ENCODE data around the gene ENO3.
"Not testable (repeated sequence)": the region's sequence is repeated elsewhere in the genome, so short reads cannot be mapped to it uniquely, and the experiment has no call there.

ENO3 gene

DNA sequence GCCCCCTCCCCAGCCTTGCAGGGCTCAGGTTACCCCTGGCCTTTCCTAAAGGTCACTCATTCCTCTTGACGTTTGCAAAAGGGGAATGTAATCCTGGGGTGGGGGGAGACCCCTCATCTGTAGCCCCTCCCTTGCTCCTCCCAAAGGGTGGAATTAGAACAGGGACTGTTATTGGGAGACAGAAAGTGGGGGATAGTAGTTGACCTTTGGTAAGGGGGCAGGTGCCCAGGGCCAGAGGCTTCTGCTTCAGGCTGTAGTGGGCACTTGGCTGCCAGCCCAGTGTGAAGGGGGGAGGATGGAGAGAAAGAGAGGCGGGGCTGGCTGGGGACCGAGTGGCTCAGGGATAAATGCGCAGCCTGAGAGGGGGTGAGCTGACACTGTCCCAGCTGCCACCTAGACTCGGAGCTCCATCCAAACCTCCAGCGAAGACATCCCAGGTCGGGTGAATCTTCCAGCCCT, at the start of gene ENO3:
TSS of gene ENO3 (plus strand) at position 374 of the 459 bp plus-strand sequence. CDS start 711 bp downstream, outside the sequence.
- no peak for DNase-seq

DNA sequence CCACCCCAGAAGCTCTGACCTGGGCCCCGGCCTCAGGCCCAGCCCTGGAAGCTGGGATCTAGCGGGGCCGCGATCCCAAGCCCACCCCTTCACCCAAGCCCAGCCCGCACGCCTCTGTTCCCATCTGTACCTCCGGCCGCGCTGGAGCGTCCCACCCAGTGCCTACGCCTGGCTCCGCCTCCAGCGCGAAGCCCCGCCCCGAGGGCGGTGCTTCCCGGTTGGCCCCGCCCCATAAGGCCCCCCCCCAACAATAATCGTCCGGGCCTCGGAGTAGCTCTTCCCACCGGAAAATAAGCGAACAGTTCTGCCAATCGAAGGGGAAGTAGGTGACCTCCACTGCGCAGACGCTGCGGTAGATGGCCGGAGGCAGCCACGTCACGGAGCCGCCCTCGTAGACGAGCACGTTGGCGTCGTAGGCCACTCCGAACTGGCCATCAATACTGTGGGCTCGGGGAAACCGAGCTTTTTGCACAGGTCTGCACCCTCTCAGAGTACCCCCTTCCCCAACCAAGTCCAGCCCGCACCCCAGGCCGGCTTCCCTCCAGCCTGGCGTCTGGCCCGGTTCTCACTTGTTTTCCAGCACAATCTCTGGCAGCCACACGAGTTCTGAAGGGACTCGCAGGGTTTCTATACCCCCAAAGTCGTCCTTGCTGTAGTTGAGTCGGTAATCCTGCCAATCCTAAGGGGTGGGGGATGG, 49.1 kb upstream of the ENO3 start:
- DNase-seq = no peak

DNA sequence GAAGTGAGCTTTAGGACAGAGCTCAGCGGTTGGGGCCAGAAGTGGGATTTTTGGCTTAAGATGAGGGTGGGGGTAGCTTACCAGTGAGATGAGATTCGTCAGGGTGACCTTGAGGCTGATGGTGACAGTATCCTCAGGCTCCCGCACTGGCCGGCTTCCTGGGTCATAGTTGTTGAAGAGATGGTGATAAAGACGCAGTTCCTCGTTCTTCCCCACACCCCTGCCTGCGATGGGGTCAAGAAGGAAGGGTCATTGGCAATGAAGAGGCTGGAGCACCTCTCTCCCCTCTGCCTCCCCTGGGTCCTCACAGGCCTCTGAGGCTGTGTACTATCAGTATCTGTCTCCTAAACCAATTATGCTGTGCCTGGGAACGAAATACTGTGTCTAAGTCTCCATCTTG, 48.4 kb upstream of the ENO3 start:
- DNase-seq = no peak

DNA sequence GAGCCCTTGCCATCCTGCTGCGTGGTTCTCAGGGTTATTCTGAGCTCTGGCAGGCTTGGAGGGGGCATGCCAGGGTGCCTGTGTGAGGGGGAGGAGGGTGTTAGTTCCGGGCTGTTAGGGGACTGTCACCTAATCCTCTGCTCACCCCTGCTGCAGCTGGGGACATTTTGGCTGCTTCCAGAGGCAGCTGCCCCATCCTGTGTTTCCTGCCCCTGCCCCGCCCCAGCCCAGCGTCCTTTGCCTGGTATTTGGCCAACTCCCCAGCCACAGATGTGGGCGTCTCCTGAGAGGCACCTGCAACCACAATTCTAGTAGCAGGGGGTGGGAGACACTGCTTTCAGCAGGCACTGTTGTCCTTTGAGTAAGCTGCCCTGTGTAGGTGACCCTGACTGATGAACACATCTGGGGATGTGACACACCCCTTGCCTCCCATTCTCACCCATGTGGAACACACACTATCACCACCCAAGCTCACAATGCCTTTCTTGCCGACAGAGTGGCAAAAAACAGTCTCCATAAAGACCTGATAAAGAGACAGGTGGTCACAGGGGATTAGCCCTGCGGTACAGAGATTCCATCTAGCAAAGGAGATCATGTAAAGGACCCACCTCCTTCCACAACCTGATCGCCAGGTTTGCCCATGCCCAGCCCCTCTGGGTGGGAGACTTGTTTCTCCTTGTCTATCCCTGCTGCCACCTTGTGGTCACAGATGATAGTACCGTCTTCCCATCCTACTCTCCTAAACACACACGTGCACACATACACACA, 47.7 kb upstream of the ENO3 start, which contains the start of gene CHRNE:
TSS of gene CHRNE (minus strand) at position 48 of the 768 bp plus-strand sequence. CDS start at position 13, 35 bp downstream.
- peak; percentile 71 to 73 for DNase-seq

DNA sequence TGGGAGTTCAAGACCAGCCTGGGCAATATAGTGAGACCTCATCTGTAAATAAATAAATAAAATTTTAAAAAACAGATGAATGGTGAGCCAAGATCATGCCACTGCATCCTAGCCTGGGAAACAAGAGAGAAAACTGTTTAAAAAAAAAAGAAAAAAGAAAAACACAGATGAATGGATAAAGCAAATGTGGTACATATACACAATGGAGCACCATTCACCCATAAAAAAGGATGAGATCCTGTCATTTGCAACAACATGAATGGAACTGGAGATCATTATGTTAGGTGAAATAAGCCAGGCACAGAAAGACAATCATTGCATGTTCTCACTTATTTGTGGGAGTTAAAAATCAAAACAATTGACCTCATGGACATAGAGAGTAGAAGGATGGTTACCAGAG, 44.3 kb upstream of the ENO3 start:
- not testable (repeated sequence) for DNase-seq

DNA sequence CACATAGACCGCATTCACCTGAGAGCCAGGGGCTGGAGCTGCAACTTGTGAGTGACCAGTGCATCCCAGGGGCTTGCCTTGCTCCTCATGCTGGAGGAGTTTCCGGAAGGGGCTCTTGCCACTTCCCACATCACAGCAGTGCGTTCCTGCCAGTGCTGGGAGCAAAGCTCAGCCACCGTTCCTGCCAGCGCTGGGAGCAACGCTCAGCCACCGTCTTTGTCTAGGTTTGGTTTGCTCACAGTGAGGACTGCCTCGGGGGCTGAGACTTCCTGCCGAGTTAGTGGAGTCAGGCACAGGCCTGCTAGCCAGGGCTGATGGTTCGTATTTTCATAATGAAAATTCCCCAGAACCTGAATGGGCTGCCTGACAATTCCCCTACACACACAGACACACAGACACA, 42.6 kb upstream of the ENO3 start:
- DNase-seq = no peak

DNA sequence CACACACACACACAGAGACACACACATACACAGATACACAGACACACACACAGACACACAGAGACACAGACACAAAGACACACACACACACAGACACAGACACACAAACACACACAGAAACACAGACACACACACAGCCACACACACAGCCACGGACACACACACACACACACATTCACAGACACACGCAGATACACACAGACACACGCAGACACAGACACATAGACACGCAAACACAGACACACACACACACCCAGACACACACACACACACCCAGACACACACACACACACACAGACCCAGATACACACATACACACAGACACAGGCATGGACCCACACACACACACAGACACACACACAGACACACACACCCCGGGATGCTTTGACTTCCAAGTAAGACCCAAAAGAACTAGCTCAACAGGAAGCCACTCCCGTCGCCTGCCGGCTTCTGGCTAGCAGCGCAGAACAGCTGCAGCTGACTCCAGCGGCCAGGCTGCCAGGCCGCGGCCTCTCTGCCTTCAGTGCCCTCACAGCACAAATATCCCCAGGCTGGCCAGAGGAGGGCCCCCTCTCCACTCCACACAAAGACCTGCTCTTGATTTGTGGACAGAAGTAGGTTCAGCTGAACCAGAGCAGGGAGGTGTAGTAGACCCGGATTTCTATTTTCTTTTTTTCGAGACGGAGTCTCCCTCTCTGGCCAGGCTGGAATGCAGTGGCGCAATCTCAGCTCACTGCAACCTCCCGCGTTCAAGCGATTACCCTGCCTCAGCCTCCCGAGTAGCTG, 42.0 kb upstream of the ENO3 start:
- peak; percentile 69 to 70 for DNase-seq

DNA sequence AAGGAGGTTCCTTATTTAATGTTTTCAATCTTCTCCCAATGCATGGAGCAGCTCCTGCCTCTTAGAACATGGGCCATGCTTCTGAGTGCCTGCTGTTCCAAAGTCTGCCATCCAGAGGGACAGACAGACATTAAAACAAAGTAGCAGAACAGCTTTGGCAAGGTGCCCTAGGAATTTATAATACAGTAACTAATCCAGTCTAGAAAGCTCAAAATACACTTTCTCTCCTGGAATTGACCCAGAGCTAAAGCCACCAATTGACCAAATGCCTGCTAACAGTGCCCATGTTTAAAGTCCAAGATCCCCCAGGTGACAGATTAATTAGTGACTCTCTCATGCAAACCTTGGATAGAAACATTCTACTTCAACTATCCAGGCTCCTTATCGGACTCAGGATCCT, 36.9 kb upstream of the ENO3 start:
- DNase-seq = no peak

DNA sequence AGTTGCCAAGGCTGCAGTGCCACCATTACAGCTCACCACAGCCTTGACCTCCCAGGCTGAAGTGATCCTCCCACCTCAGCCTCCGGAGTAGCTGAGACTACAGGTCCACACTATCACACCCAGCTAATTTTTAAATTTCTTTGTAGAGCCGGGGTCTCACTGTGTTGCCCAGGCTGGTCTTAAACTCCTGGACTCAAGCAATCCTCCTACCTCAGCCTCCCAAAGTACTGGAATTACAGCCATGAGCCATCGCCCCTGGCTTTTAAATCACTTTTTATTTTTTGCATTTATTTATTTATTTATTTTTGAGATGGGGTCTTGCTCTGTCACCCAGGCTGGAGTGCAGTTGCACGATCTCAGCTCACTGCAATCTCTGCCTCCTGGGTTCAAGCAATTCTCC, 36.4 kb upstream of the ENO3 start:
- not testable (repeated sequence) for DNase-seq

DNA sequence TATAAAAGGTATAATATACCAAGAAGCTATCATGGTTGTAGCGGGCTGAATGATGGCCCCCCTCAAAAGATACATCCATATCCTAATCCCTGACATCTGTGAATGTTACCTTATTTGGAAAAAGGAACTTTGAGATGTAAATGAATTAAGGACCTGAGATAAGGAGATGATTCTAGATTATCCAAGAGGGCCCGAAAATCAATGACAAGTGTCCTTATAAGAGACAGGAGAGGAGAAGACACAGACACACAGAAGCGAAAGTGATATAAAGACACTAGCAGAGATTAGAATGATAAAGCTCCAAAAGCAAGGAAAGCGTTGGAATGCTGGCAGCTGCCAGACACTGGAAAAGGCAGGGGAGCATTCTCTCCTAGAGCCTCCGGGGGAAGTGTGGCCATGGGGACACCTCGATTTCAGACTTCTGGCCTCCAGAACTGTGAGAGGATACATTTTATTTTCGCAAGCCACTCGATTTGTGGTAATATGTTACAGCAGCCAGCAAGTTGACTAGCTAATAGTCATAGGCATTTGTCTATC, 31.3 kb upstream of the ENO3 start:
- DNase-seq = no peak

DNA sequence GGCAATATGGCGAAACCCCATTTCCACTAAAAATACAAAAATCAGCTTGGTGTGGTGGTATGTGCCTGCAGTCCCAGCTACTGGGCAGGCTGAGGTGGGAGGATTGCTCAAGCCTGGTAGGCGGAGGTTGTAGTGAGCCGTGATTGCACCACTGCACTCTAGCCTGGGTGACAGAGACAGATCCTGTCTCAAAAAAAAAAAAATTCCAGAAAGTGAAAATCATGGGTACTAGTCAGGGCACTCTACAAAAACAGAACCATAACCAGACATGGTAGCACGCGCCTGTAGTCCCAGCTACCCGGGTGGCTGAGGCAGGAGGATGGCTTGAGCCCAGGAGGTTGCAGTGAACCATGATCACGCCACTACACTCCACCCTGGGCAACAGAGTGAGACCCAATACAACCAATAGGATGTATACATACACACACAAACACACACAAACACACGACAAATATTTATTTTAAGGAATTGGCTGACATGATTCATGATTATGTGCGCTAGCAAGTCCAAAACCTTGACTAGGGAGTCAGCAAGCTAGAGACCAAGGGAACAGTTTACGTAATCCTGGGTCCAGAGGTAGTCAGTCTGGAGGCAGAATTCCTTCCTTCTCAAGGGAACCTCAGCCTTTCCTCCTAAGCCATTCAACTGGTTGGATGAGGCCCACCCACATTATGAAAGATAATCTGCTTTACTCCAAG, 30.4 kb upstream of the ENO3 start:
- no peak for DNase-seq

DNA sequence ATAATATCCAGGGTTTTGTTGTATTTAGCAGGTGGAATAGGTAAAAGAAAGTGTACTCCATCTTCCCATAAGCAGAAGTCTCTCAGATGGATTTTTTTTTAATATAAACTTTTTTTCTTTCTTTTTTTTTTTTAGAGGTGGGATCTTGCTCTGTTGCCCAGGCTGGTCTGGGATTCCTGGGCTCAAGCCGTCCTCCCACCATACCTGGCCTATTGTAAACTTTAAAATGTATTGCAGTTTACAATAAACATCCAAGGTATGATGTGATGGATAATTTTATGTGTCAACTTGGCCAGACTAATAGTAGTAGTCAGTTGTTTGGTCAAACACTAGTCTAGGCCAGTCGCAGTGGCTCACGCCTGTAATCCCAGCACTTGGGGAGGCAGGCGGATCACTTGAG, 29.6 kb upstream of the ENO3 start:
- no peak for DNase-seq

DNA sequence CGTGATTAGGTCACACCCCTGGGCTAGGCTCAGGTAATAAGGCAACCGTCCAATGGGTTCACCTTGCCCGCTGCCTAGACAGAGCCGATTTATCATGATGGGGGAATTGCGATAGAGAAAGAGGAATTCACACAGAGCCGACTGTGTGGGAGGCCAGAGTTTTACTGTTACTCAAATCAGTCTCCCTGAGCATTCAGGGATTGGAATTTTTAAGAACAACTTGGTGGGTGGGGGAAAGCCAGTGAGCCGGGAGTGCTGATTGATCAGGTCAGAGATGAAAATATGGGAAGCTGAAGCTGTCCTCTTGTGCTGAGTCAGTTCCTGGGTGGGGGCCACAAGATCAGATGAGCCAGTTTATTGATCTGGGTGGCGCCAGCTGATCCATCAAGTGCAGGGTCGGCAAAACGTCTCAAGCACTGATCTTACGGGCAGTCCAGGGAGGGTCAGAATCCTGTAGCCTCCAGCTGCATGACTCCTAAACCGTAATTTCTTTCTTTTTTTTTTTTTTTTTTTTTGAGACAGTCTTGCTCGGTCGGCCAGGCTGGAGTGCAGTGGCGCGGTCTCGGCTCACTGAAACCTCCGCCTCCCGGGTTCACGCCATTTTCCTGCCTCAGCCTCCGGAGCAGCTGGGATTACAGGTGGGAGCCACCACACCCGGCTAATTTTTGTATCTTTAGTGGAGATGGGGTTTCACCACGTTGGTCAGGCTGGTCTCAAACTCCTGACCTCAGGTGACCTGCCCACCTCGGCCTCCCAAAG, 24.2 kb upstream of the ENO3 start:
- not testable (repeated sequence) for DNase-seq

DNA sequence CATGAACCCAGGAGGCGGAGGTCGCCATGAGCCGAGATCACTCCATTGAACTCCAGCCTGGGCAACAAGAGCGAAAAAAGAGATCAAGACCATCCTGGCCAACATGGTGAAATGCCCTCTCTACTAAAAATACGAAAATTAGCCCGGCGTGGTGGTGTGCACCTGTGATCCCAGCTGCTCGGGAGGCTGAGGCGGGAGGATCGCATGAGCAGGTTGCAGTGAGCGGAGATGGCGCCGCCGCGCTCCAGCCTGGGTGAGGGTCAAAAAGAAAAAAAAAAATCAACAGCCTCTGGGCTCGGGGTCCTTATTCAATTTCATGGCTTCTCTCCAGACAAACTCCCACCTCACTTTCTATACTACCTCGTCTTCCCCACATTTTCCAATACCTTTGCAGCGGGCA, 22.0 kb upstream of the ENO3 start:
- DNase-seq = no peak

DNA sequence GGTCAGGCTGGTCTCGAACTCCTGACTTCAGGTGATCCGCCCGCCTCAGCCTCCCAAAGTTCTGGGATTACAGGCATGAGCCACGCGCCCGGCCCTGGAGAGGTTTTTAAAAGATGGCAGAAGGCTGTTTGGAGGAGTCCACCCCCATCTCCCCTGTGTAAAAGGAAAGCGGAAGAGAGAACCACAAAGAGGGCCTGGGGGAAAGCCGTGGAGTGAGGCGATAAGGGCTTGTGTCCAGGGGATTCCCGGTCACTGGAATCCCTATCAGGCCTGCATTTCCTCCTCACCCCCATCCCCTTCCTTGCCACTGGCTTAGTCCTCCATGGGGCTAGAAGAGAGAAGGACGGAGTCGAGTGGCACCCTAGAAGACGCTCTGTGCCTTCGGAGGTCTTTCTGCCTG, 19.0 kb upstream of the ENO3 start, which contains the start of gene GP1BA:
TSS of gene GP1BA (plus strand) at position 315 of the 400 bp plus-strand sequence. CDS start 328 bp downstream, outside the sequence.
- no peak for DNase-seq

DNA sequence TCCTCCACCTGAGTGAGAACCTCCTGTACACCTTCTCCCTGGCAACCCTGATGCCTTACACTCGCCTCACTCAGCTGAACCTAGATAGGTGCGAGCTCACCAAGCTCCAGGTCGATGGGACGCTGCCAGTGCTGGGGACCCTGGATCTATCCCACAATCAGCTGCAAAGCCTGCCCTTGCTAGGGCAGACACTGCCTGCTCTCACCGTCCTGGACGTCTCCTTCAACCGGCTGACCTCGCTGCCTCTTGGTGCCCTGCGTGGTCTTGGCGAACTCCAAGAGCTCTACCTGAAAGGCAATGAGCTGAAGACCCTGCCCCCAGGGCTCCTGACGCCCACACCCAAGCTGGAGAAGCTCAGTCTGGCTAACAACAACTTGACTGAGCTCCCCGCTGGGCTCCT, 18.2 kb upstream of the ENO3 start:
- DNase-seq = no peak

DNA sequence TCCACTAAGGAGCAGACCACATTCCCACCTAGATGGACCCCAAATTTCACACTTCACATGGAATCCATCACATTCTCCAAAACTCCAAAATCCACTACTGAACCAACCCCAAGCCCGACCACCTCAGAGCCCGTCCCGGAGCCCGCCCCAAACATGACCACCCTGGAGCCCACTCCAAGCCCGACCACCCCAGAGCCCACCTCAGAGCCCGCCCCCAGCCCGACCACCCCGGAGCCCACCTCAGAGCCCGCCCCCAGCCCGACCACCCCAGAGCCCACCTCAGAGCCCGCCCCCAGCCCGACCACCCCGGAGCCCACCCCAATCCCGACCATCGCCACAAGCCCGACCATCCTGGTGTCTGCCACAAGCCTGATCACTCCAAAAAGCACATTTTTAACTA, 17.3 kb upstream of the ENO3 start:
- DNase-seq = no peak

DNA sequence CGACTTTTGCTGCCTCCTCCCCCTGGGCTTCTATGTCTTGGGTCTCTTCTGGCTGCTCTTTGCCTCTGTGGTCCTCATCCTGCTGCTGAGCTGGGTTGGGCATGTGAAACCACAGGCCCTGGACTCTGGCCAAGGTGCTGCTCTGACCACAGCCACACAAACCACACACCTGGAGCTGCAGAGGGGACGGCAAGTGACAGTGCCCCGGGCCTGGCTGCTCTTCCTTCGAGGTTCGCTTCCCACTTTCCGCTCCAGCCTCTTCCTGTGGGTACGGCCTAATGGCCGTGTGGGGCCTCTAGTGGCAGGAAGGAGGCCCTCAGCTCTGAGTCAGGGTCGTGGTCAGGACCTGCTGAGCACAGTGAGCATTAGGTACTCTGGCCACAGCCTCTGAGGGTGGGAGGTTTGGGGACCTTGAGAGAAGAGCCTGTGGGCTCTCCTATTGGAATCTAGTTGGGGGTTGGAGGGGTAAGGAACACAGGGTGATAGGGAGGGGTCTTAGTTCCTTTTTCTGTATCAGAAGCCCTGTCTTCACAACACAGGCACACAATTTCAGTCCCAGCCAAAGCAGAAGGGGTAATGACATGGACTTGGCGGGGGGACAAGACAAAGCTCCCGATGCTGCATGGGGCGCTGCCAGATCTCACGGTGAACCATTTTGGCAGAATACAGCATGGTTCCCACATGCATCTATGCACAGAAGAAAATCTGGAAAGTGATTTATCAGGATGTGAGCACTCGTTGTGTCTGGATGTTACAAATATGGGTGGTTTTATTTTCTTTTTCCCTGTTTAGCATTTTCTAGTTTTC, 16.5 kb upstream of the ENO3 start:
- DNase-seq = no peak

DNA sequence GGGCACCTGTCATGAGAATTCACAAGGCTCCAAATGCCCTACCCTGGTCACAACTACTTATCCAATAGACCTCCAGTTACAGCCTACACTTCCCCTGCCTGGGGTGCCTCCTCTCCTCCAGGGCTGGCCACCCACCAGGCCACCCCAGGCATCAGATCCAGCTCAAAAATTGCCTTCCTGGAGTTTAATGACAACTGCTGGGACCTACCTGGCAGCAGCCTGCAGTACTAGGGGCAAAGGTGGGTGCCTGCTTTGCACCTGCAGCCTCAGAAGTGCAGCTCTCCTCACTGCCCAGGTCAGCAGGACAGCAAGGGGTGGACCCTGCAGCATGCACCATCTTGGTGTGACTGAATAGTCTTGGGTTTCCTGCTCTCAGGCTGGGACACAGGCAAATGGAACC, 15.3 kb upstream of the ENO3 start:
- no peak for DNase-seq

DNA sequence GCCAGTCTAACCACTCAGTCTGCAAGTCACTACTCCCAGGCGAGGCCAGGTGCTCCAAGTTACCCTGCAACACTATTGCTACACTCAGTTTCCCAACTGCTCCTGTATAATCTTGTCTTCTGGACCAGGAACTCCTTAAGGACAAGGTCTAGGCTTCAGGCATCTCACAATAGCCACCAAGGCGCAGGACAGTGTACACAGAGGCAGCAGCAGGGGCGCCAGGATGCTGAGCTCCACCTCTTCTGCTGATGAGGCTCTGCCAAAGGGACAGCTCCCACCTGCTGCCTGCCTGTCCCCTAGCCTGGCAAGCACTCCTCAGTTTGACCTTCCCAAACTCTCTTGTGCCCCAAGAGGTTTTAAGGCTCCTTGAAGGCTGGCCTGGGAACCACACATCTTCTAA, 14.5 kb upstream of the ENO3 start:
- no peak for DNase-seq

DNA sequence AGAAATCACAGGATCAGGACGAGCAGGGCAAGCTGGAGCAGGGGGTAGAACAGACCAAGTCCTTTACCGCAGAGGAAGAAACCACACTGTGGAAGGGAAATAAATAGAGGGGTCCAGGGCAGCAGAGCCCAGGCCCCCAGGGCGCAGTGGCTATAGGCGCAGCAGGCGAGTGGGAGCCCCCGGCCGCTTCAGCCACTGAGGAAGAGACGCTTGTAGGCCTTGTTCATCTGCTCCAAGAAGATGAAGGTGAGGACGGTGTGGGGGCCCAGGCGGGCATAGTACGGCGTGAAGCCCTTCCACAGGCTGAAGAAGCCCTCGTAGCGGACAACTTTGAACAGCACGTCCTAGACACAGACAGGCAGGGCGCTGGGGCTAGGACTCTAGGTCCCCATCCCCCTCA, 13.4 kb upstream of the ENO3 start:
- no peak for DNase-seq

Data from activated CD4-positive, alpha-beta T cell treated with anti-CD3 and anti-CD28 coated beads, Interleukin-2, amount 50 U/mL, for 4 hours (primary cell).